ENCODE data around the gene CADPS2. TPM values are rescaled to one million over a fixed set of nuclear protein-coding genes. Genes with fewer than 3 reads are reported as not detected.

The CADPS2 gene
- total and polyA plus RNA-seq, 5 donors from 2014 or later, result 0.07 TPM; not detected in 4

GRCh38 chr7:122354656-122355055 lies 531.6 kb downstream of the CADPS2 start:
- H3K27me3 ChIP-seq (ENCODE audit: control insufficient read depth, insufficient read depth, low read length), result no peaks in the 10 kb centered on the region
- Mint-ChIP-seq H3K27ac (no peak overlapping the region), H3K36me3 (no peaks in the 10 kb centered on the region), H3K4me1 (no peaks in the 10 kb centered on the region), H3K27me3 (no peaks in the 10 kb centered on the region), H3K4me3 (no peak overlapping the region), H3K9me3 (peaks cover 0 to 8% (median 0%) of the 10 kb centered on the region in 7 donors)
- no peaks in the 10 kb centered on the region for H3K9me3 ChIP-seq (ENCODE audit: control insufficient read depth in 2 of 2, low read length in 2 of 2)
- H3K36me3 ChIP-seq (ENCODE audit: control insufficient read depth, insufficient read depth, low read length), result no peaks in the 10 kb centered on the region
- no peaks in the 10 kb centered on the region for H3K4me1 ChIP-seq (ENCODE audit: control insufficient read depth, insufficient read depth, low read length, poor library complexity, severe bottlenecking)
- no peak overlapping the region for H3K27ac ChIP-seq (ENCODE audit: insufficient read depth, low read length, poor library complexity, severe bottlenecking)
- no peak for DNase-seq
- no peak overlapping the region for H3K4me3 ChIP-seq (ENCODE audit: low read depth, low read length)
- ATAC-seq (ENCODE audit: low read depth in 2 of 2), result no peak

GRCh38 chr7:122352454-122352853 lies 533.8 kb downstream of the CADPS2 start:
- Mint-ChIP-seq H3K27ac (no peak overlapping the region), H3K27me3 (no peaks in the 10 kb centered on the region), H3K36me3 (no peaks in the 10 kb centered on the region), H3K9me3 (peaks cover 0 to 4% (median 0%) of the 10 kb centered on the region in 7 donors), H3K4me1 (no peaks in the 10 kb centered on the region), H3K4me3 (no peak overlapping the region)
- Histone ChIP-seq H3K27me3 (ENCODE audit: control insufficient read depth, insufficient read depth, low read length) (no peaks in the 10 kb centered on the region), H3K36me3 (ENCODE audit: control insufficient read depth, insufficient read depth, low read length) (no peaks in the 10 kb centered on the region), H3K9me3 (ENCODE audit: control insufficient read depth in 2 of 2, low read length in 2 of 2) (no peaks in the 10 kb centered on the region), H3K4me1 (ENCODE audit: control insufficient read depth, insufficient read depth, low read length, poor library complexity, severe bottlenecking) (no peaks in the 10 kb centered on the region), H3K27ac (ENCODE audit: insufficient read depth, low read length, poor library complexity, severe bottlenecking) (no peak overlapping the region), H3K4me3 (ENCODE audit: low read depth, low read length) (no peak overlapping the region)
- ATAC-seq (ENCODE audit: low read depth in 2 of 2) (no peak), DNase-seq (no peak)

GRCh38 chr7:122350701-122351100 lies 535.6 kb downstream of the CADPS2 start:
- Mint-ChIP-seq H3K4me1 (no peaks in the 10 kb centered on the region), H3K27me3 (no peaks in the 10 kb centered on the region), H3K36me3 (no peaks in the 10 kb centered on the region), H3K27ac (no peak overlapping the region), H3K4me3 (no peak overlapping the region), H3K9me3 (peaks cover 0 to 4% (median 0%) of the 10 kb centered on the region in 7 donors)
- Histone ChIP-seq H3K36me3 (ENCODE audit: control insufficient read depth, insufficient read depth, low read length) (no peaks in the 10 kb centered on the region), H3K27me3 (ENCODE audit: control insufficient read depth, insufficient read depth, low read length) (no peaks in the 10 kb centered on the region), H3K27ac (ENCODE audit: insufficient read depth, low read length, poor library complexity, severe bottlenecking) (no peak overlapping the region), H3K4me1 (ENCODE audit: control insufficient read depth, insufficient read depth, low read length, poor library complexity, severe bottlenecking) (no peaks in the 10 kb centered on the region), H3K4me3 (ENCODE audit: low read depth, low read length) (no peak overlapping the region), H3K9me3 (ENCODE audit: control insufficient read depth in 2 of 2, low read length in 2 of 2) (no peaks in the 10 kb centered on the region)
- ATAC-seq (ENCODE audit: low read depth in 2 of 2) (no peak), DNase-seq (no peak)

- Histone ChIP-seq H3K4me3 (ENCODE audit: low read depth, low read length) (no peak overlapping the region), H3K36me3 (ENCODE audit: control insufficient read depth, insufficient read depth, low read length) (no peaks in the 10 kb centered on the region), H3K27me3 (ENCODE audit: control insufficient read depth, insufficient read depth, low read length) (no peaks in the 10 kb centered on the region), H3K27ac (ENCODE audit: insufficient read depth, low read length, poor library complexity, severe bottlenecking) (no peak overlapping the region), H3K9me3 (ENCODE audit: control insufficient read depth in 2 of 2, low read length in 2 of 2) (no peaks in the 10 kb centered on the region), H3K4me1 (ENCODE audit: control insufficient read depth, insufficient read depth, low read length, poor library complexity, severe bottlenecking) (no peaks in the 10 kb centered on the region)
- ATAC-seq (ENCODE audit: low read depth in 2 of 2) (no peak), DNase-seq (no peak)
- H3K4me3 Mint-ChIP-seq, result no peak overlapping the region
- H3K27ac Mint-ChIP-seq, result no peak overlapping the region
- no peaks in the 10 kb centered on the region for H3K36me3 Mint-ChIP-seq
- no peaks in the 10 kb centered on the region for H3K27me3 Mint-ChIP-seq
- H3K9me3 Mint-ChIP-seq, result peaks cover 0 to 1% (median 0%) of the 10 kb centered on the region in 7 donors
- no peaks in the 10 kb centered on the region for H3K4me1 Mint-ChIP-seq
These were observed 542.0 kb downstream of the CADPS2 start for GRCh38 chr7:122344303-122344620.

GRCh38 chr7:122343601-122344302 lies 542.5 kb downstream of the CADPS2 start:
- no peak for ATAC-seq (ENCODE audit: low read depth in 2 of 2)

GRCh38 chr7:122340427-122340826 lies 545.8 kb downstream of the CADPS2 start:
- no peak for ATAC-seq (ENCODE audit: low read depth in 2 of 2)
- Histone ChIP-seq H3K36me3 (ENCODE audit: control insufficient read depth, insufficient read depth, low read length) (no peaks in the 10 kb centered on the region), H3K27ac (ENCODE audit: insufficient read depth, low read length, poor library complexity, severe bottlenecking) (no peak overlapping the region), H3K27me3 (ENCODE audit: control insufficient read depth, insufficient read depth, low read length) (no peaks in the 10 kb centered on the region), H3K4me3 (ENCODE audit: low read depth, low read length) (no peak overlapping the region), H3K9me3 (ENCODE audit: control insufficient read depth in 2 of 2, low read length in 2 of 2) (no peaks in the 10 kb centered on the region), H3K4me1 (ENCODE audit: control insufficient read depth, insufficient read depth, low read length, poor library complexity, severe bottlenecking) (no peaks in the 10 kb centered on the region)
- H3K36me3 Mint-ChIP-seq, result no peaks in the 10 kb centered on the region
- H3K9me3 Mint-ChIP-seq, result peaks cover 0 to 2% (median 0%) of the 10 kb centered on the region in 7 donors
- no peak for DNase-seq
- no peaks in the 10 kb centered on the region for H3K27me3 Mint-ChIP-seq
- no peak overlapping the region for H3K4me3 Mint-ChIP-seq
- no peak overlapping the region for H3K27ac Mint-ChIP-seq
- H3K4me1 Mint-ChIP-seq, result no peaks in the 10 kb centered on the region

More at GRCh38 chr7:122343601-122344302, 542.5 kb downstream of the CADPS2 start:
- no peaks in the 10 kb centered on the region for H3K9me3 ChIP-seq (ENCODE audit: control insufficient read depth in 2 of 2, low read length in 2 of 2)
- DNase-seq, result no peak
- H3K4me3 ChIP-seq (ENCODE audit: low read depth, low read length), result no peak overlapping the region
- no peaks in the 10 kb centered on the region for H3K36me3 Mint-ChIP-seq
- no peaks in the 10 kb centered on the region for H3K4me1 Mint-ChIP-seq
- no peaks in the 10 kb centered on the region for H3K36me3 ChIP-seq (ENCODE audit: control insufficient read depth, insufficient read depth, low read length)
- H3K4me1 ChIP-seq (ENCODE audit: control insufficient read depth, insufficient read depth, low read length, poor library complexity, severe bottlenecking), result no peaks in the 10 kb centered on the region
- H3K9me3 Mint-ChIP-seq, result peaks cover 0 to 1% (median 0%) of the 10 kb centered on the region in 7 donors
- no peak overlapping the region for H3K4me3 Mint-ChIP-seq
- no peak overlapping the region for H3K27ac Mint-ChIP-seq
- no peaks in the 10 kb centered on the region for H3K27me3 ChIP-seq (ENCODE audit: control insufficient read depth, insufficient read depth, low read length)
- no peaks in the 10 kb centered on the region for H3K27me3 Mint-ChIP-seq
- H3K27ac ChIP-seq (ENCODE audit: insufficient read depth, low read length, poor library complexity, severe bottlenecking), result no peak overlapping the region

GRCh38 chr7:122339145-122339904 lies 546.9 kb downstream of the CADPS2 start:
- Mint-ChIP-seq H3K4me3 (no peak overlapping the region), H3K4me1 (no peaks in the 10 kb centered on the region), H3K36me3 (no peaks in the 10 kb centered on the region), H3K9me3 (peaks cover 0 to 2% (median 0%) of the 10 kb centered on the region in 7 donors), H3K27ac (no peak overlapping the region), H3K27me3 (no peaks in the 10 kb centered on the region)
- Histone ChIP-seq H3K27ac (ENCODE audit: insufficient read depth, low read length, poor library complexity, severe bottlenecking) (no peak overlapping the region), H3K36me3 (ENCODE audit: control insufficient read depth, insufficient read depth, low read length) (no peaks in the 10 kb centered on the region), H3K27me3 (ENCODE audit: control insufficient read depth, insufficient read depth, low read length) (no peaks in the 10 kb centered on the region), H3K9me3 (ENCODE audit: control insufficient read depth in 2 of 2, low read length in 2 of 2) (no peaks in the 10 kb centered on the region), H3K4me1 (ENCODE audit: control insufficient read depth, insufficient read depth, low read length, poor library complexity, severe bottlenecking) (no peaks in the 10 kb centered on the region), H3K4me3 (ENCODE audit: low read depth, low read length) (no peak overlapping the region)
- DNase-seq (no peak), ATAC-seq (ENCODE audit: low read depth in 2 of 2) (no peak)

GRCh38 chr7:122337011-122337410 lies 549.2 kb downstream of the CADPS2 start:
- Mint-ChIP-seq H3K27me3 (no peaks in the 10 kb centered on the region), H3K27ac (no peak overlapping the region)

More at GRCh38 chr7:122337011-122337410, 549.2 kb downstream of the CADPS2 start:
- no peak for ATAC-seq (ENCODE audit: low read depth in 2 of 2)
- no peaks in the 10 kb centered on the region for H3K9me3 ChIP-seq (ENCODE audit: control insufficient read depth in 2 of 2, low read length in 2 of 2)
- no peak overlapping the region for H3K4me3 Mint-ChIP-seq
- no peaks in the 10 kb centered on the region for H3K27me3 ChIP-seq (ENCODE audit: control insufficient read depth, insufficient read depth, low read length)
- peaks cover 0 to 2% (median 0%) of the 10 kb centered on the region in 7 donors for H3K9me3 Mint-ChIP-seq
- no peaks in the 10 kb centered on the region for H3K4me1 ChIP-seq (ENCODE audit: control insufficient read depth, insufficient read depth, low read length, poor library complexity, severe bottlenecking)
- no peaks in the 10 kb centered on the region for H3K36me3 Mint-ChIP-seq
- no peaks in the 10 kb centered on the region for H3K4me1 Mint-ChIP-seq
- no peak for DNase-seq
- no peaks in the 10 kb centered on the region for H3K36me3 ChIP-seq (ENCODE audit: control insufficient read depth, insufficient read depth, low read length)
- no peak overlapping the region for H3K4me3 ChIP-seq (ENCODE audit: low read depth, low read length)
- no peak overlapping the region for H3K27ac ChIP-seq (ENCODE audit: insufficient read depth, low read length, poor library complexity, severe bottlenecking)

All from CD4-positive, CD25-positive, alpha-beta regulatory T cell (primary cell).